IMR-90 (cell line): Measurements from ENCODE around the gene SLC6A15. TPM values are rescaled to one million over a fixed set of nuclear protein-coding genes. Genes with fewer than 3 reads are reported as not detected.

Experiments used
- ATAC-seq: fragments of 200-7000 bp; cut with Tn5 transposase; 2 replicates; pipeline ENCODE4 v1.9.1; 2020; ENCODE audit warnings: low read depth, mild to moderate bottlenecking, moderate library complexity
- BruUV-seq: library from RNA; stranded (reverse); fragments of 400-500 nt; replicated peaks from 2 replicates; lab custom pipeline; 2021; lab: Mats Ljungman, UMichigan
- CTCF ChIA-PET: fragments of 300-600 bp; formaldehyde crosslinking; extraction: SDS; loops from one replicate; lab custom pipeline; 2021; ENCODE audit warnings: antibody characterized with exemption; lab: Yijun Ruan, JAX
- POLR2A ChIA-PET: fragments of 300-600 bp; sonication (Branson Sonifier 250); formaldehyde crosslinking; loops from one replicate; lab custom pipeline; 2022; ENCODE audit warnings: antibody characterized with exemption; ENCODE audit not compliant: unreplicated experiment; lab: Charles Lee
- DNase-seq: peaks from one replicate; pipeline ENCODE4 v3.0.0; 2013
- H2AFZ ChIP-seq: replicated peaks from 2 replicates; pipeline ENCODE3; 2013; ENCODE audit warnings: low read length, mild to moderate bottlenecking; ENCODE audit not compliant: poor library complexity
- H2AK5ac ChIP-seq: 2 replicates; pipeline ENCODE4 v1.6.1; 2013; ENCODE audit warnings: low read depth, low read length, inconsistent platforms
- H2AK9ac ChIP-seq: replicated peaks from 2 replicates; pipeline ENCODE3; 2013; ENCODE audit warnings: mild to moderate bottlenecking, low read depth, low read length, moderate library complexity; ENCODE audit not compliant: poor library complexity
- H2BK120ac ChIP-seq: 2 replicates; pipeline ENCODE4 v1.6.1; 2013; ENCODE audit warnings: low read depth, low read length, inconsistent platforms
- H2BK15ac ChIP-seq: 3 replicates; pipeline ENCODE4 v1.6.1; 2013; ENCODE audit warnings: low read depth, low read length, inconsistent platforms
- H2BK20ac ChIP-seq: 2 replicates; pipeline ENCODE4 v1.6.1; 2013; ENCODE audit warnings: low read depth, mild to moderate bottlenecking, inconsistent platforms, low read length, moderate library complexity
- H2BK5ac ChIP-seq: 2 replicates; pipeline ENCODE4 v1.6.1; 2013; ENCODE audit warnings: mild to moderate bottlenecking, low read depth, low read length, inconsistent platforms; ENCODE audit not compliant: poor library complexity, severe bottlenecking
- H3K14ac ChIP-seq: replicated peaks from 2 replicates; pipeline ENCODE4 v1.6.1; 2013; ENCODE audit warnings: low read depth, low read length, inconsistent platforms
- H3K18ac ChIP-seq: 2 replicates; pipeline ENCODE4 v1.6.1; 2013; ENCODE audit warnings: low read depth, low read length, control low read depth
- H3K23ac ChIP-seq: 2 replicates; pipeline ENCODE4 v1.6.1; 2013; ENCODE audit warnings: low read depth, low read length, inconsistent platforms
- H3K27ac ChIP-seq: 2 replicates; pipeline ENCODE4 v1.5.1; 2013; ENCODE audit warnings: mild to moderate bottlenecking, control low read depth, low read length; ENCODE audit not compliant: insufficient read depth
- H3K27me3 ChIP-seq: 2 replicates; pipeline ENCODE4 v1.6.1; 2013; ENCODE audit warnings: low read length; ENCODE audit not compliant: control insufficient read depth, insufficient read depth
- H3K36me3 ChIP-seq: 2 replicates; pipeline ENCODE4 v1.6.1; 2013; ENCODE audit warnings: low read length, mixed read lengths; ENCODE audit not compliant: control insufficient read depth, insufficient read depth
- H3K4ac ChIP-seq: 2 replicates; pipeline ENCODE4 v1.6.1; 2013; ENCODE audit warnings: low read depth, low read length, inconsistent platforms
- H3K4me1 ChIP-seq: 2 replicates; pipeline ENCODE4 v1.6.1; 2013; ENCODE audit warnings: low read length, mixed read lengths; ENCODE audit not compliant: control insufficient read depth, insufficient read depth
- H3K4me2 ChIP-seq: 2 replicates; pipeline ENCODE4 v1.6.1; 2013; ENCODE audit warnings: low read depth, mild to moderate bottlenecking, control low read depth, low read length, moderate library complexity
- H3K4me3 ChIP-seq: 2 replicates; pipeline ENCODE4 v1.5.1; 2013; ENCODE audit warnings: low read depth, mild to moderate bottlenecking, control low read depth, low read length, moderate library complexity; ENCODE audit not compliant: insufficient read depth
- H3K56ac ChIP-seq: 2 replicates; pipeline ENCODE4 v1.6.1; 2013; ENCODE audit warnings: low read length, inconsistent platforms; ENCODE audit not compliant: insufficient read depth; ENCODE audit errors: extremely low read depth
- H3K79me1 ChIP-seq, 2 experiments: 2 replicates each; pipeline ENCODE4 v1.6.1; 2013; ENCODE audit warnings: low read length in 2 of 2, inconsistent platforms in 1 of 2, low read depth in 1 of 2
- H3K9ac ChIP-seq: 2 replicates; pipeline ENCODE4 v1.6.1; 2013; ENCODE audit warnings: low read depth, low read length, control low read depth
- H3K9me1 ChIP-seq: 2 replicates; pipeline ENCODE4 v1.6.1; 2013; ENCODE audit warnings: low read length, inconsistent platforms; ENCODE audit not compliant: insufficient read depth
- H3K9me3 ChIP-seq: 2 replicates; pipeline ENCODE4 v1.6.1; 2013; ENCODE audit warnings: low read length; ENCODE audit not compliant: control insufficient read depth, insufficient read depth
- H4K20me1 ChIP-seq: 2 replicates; pipeline ENCODE4 v1.6.1; 2013; ENCODE audit warnings: low read length, inconsistent platforms; ENCODE audit not compliant: insufficient read depth
- H4K5ac ChIP-seq: 2 replicates; pipeline ENCODE4 v1.6.1; 2013; ENCODE audit warnings: mild to moderate bottlenecking, low read depth, low read length, control low read depth
- H4K8ac ChIP-seq, 2 experiments: 2 replicates each; pipeline ENCODE4 v1.6.1; 2013; ENCODE audit warnings: low read depth in 2 of 2, low read length in 2 of 2, control low read depth in 1 of 2, inconsistent platforms in 1 of 2
- H4K91ac ChIP-seq: 2 replicates; pipeline ENCODE4 v1.6.1; 2013; ENCODE audit warnings: low read depth, low read length, inconsistent platforms; ENCODE audit not compliant: insufficient read depth
- BHLHE40 ChIP-seq: fragments of 150-350 bp; IDR thresholded peaks from 2 replicates; pipeline ENCODE4 v1.6.1; 2016; ENCODE audit warnings: mild to moderate bottlenecking, low read depth, low read length
- CHD1 ChIP-seq: IDR thresholded peaks from 2 replicates; pipeline ENCODE4 v1.6.1; 2012; ENCODE audit warnings: low read depth, low read length, improper control_type of control experiment
- MAFK ChIP-seq: IDR thresholded peaks from 2 replicates; pipeline ENCODE4 v1.6.1; 2012; ENCODE audit warnings: low read depth, low read length, improper control_type of control experiment
- MAZ ChIP-seq: IDR thresholded peaks from 2 replicates; pipeline ENCODE4 v1.6.1; 2012; ENCODE audit warnings: low read depth, mild to moderate bottlenecking, low read length, improper control_type of control experiment, moderate library complexity, borderline replicate concordance
- POLR2A ChIP-seq: IDR thresholded peaks from 2 replicates; pipeline ENCODE4 v1.6.1; 2012; ENCODE audit warnings: mild to moderate bottlenecking, low read depth, low read length
- SMC3 ChIP-seq: fragments of 150-350 bp; IDR thresholded peaks from 2 replicates; pipeline ENCODE4 v1.6.1; 2016; ENCODE audit warnings: low read depth, mild to moderate bottlenecking, antibody characterized with exemption, low read length, moderate library complexity
- USF2 ChIP-seq: fragments of 150-350 bp; IDR thresholded peaks from 2 replicates; pipeline ENCODE4 v1.6.1; 2017; ENCODE audit warnings: mild to moderate bottlenecking, antibody characterized with exemption, low read length, low read depth
- WGBS, 2 experiments: methylation state at CpG; one replicate each; pipeline versions ENCODE4 v1.1.5 to v1.1.7; 2013; ENCODE audit warnings: missing lambda C conversion rate in 2 of 2; ENCODE audit not compliant: insufficient read length in 1 of 2; ENCODE audit errors: extremely low coverage in 2 of 2; 5-methylcytosine and 5-hydroxymethylcytosine counted together
- dilution Hi-C: fragments of 300-500 bp; cut with HindIII; formaldehyde crosslinking; loops from one replicate; pipeline ENCODE4 v1.14.3; 2018; ENCODE audit warnings: low sequenced_read_pairs; ENCODE audit not compliant: unreplicated experiment
- in situ Hi-C: fragments of 300-500 bp; cut with MboI; formaldehyde crosslinking; loops from 3 replicates; pipeline ENCODE4 v1.14.3; 2019; ENCODE audit warnings: low sequenced_read_pairs, inconsistent platforms, mixed read lengths
- intact Hi-C: fragments of 100-400 bp; cut with micrococcal nuclease; formaldehyde crosslinking; loops from 2 replicates; pipeline ENCODE4 v1.10.0; 2022
- polyA plus RNA-seq, 3 experiments: library from polyadenylated mRNA; depleted of rRNA; stranded (reverse); fragments of >200 nt; gene quantifications; 2 replicates each; pipeline ENCODE4 v1.2.3, GENCODE V29; 2012; ENCODE audit warnings: low replicate concordance in 1 of 3
- total RNA-seq: library from RNA; depleted of rRNA; stranded (reverse); fragments of >200 nt; gene quantifications from 2 replicates; pipeline ENCODE4 v1.2.3, GENCODE V29; 2012
- TF ChIP-seq, protein P1 (sequence below): conservative IDR thresholded peaks from 2 replicates; pipeline ENCODE4 v1.5.1; 2012; ENCODE audit warnings: mild to moderate bottlenecking, low read depth, low read length, improper control_type of control experiment

SLC6A15 gene
- total and polyA plus RNA-seq, 2 of the 4 experiments (the other 2 are of a cell fraction) = 0.32 to 0.72 TPM

DNA sequence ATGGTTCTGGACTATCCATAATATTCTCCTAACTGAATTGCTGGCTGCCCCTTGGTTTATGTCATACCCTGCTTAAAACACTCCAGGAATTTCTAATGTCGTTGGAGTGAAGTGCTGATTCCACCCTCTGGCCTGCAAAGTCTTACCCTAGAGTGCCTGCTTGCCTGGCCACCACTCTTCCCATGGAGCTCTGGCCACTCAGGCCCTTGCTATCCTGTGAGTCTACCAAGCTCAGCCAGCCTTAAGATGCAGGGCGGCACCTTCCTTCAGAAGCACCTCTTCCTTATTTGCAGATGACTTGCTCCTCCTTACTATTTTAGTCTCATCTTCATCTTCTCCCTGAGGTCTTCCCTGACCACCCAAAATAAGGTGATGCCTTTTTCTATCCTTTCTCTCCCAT lies 35.3 kb downstream of the SLC6A15 start:
- Histone ChIP-seq H2BK5ac (no peak overlapping the region), H3K9me1 (no peaks in the 10 kb centered on the region), H4K91ac (no peak overlapping the region), H3K14ac (no peak overlapping the region), H3K36me3 (no peaks in the 10 kb centered on the region), H4K5ac (no peak overlapping the region), H2AFZ (no peak overlapping the region), H3K56ac (no peak overlapping the region), H3K27me3 (no peaks in the 10 kb centered on the region), H3K23ac (no peak overlapping the region), H3K4ac (no peak overlapping the region), H2BK120ac (no peak overlapping the region), H2BK20ac (no peak overlapping the region), H2AK9ac (no peak overlapping the region), H2AK5ac (no peak overlapping the region), H4K20me1 (no peaks in the 10 kb centered on the region), H3K27ac (no peak overlapping the region), H2BK15ac (no peak overlapping the region), H3K18ac (no peak overlapping the region), H3K4me3 (no peak overlapping the region), H3K4me1 (no peaks in the 10 kb centered on the region), H3K9ac (no peak overlapping the region), H4K8ac (no peak overlapping the region), H3K79me1 (no peaks in the 10 kb centered on the region), H3K4me2 (no peak overlapping the region), H3K9me3 (no peaks in the 10 kb centered on the region)
- intact Hi-C loops = no loop called here
- ChIA-PET CTCF (interaction anchor here (2.5 kb wide), 1 partner anchor 155 kb away, joined by 12 read pairs; no protein-coding TSS in a partner anchor), POLR2A (no interaction called here)
- WGBS, 2 experiments = 100% methylated on average over 1 of the region's 2 CpGs; no CpG with 5 or more reads in 1 of the 2 experiments
- in situ Hi-C loops = no loop called here
- no TSS peak for BruUV-seq
- no peak for ATAC-seq
- TF ChIP-seq POLR2A (no peak), SMC3 (no peak), MAFK (no peak), CHD1 (no peak), BHLHE40 (no peak), MAZ (no peak), USF2 (no peak)
- TF ChIP-seq, protein P1, sequence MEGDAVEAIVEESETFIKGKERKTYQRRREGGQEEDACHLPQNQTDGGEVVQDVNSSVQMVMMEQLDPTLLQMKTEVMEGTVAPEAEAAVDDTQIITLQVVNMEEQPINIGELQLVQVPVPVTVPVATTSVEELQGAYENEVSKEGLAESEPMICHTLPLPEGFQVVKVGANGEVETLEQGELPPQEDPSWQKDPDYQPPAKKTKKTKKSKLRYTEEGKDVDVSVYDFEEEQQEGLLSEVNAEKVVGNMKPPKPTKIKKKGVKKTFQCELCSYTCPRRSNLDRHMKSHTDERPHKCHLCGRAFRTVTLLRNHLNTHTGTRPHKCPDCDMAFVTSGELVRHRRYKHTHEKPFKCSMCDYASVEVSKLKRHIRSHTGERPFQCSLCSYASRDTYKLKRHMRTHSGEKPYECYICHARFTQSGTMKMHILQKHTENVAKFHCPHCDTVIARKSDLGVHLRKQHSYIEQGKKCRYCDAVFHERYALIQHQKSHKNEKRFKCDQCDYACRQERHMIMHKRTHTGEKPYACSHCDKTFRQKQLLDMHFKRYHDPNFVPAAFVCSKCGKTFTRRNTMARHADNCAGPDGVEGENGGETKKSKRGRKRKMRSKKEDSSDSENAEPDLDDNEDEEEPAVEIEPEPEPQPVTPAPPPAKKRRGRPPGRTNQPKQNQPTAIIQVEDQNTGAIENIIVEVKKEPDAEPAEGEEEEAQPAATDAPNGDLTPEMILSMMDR = no peak
- dilution Hi-C loops = no loop called here
- no peak for DNase-seq
